GM12878 (cell line): Measurements from ENCODE around the gene NUP205. TPM values are rescaled to one million over a fixed set of nuclear protein-coding genes. Genes with fewer than 3 reads are reported as not detected.

Experiments
- ATAC-seq: fragments of 200-7000 bp; cut with Tn5 transposase; 3 replicates; pipeline ENCODE4 v1.9.1; 2020; ENCODE audit warnings: mild to moderate bottlenecking, moderate library complexity
- BruUV-seq: library from RNA; stranded (reverse); fragments of 400-500 nt; replicated peaks from 2 replicates; lab custom pipeline; 2021; lab: Mats Ljungman, UMichigan
- CTCF ChIA-PET: fragments of 300-600 bp; sonication (Branson Sonifier 250); formaldehyde crosslinking; extraction: SDS; loops from one replicate; lab custom pipeline; 2021; ENCODE audit warnings: inconsistent platforms; lab: Yijun Ruan, JAX
- POLR2A ChIA-PET: fragments of 350-600 bp; formaldehyde crosslinking; extraction: SDS; loops from one replicate; lab custom pipeline; 2021; ENCODE audit warnings: inconsistent platforms; lab: Charles Lee
- RAD21 ChIA-PET: fragments of 300-600 bp; sonication (Branson Sonifier 250); formaldehyde crosslinking; loops from one replicate; lab custom pipeline; 2023; ENCODE audit warnings: antibody characterized with exemption; ENCODE audit not compliant: unreplicated experiment; lab: Charles Lee
- SMC1A ChIA-PET: fragments of 300-600 bp; sonication (Branson Sonifier 250); formaldehyde crosslinking; loops from one replicate; lab custom pipeline; 2023; ENCODE audit not compliant: unreplicated experiment, uncharacterized antibody; lab: Charles Lee
- DNase-seq: peaks from one replicate; pipeline ENCODE4 v3.0.0-alpha.2; 2011; ENCODE audit warnings: low read depth, low spot score
- FAIRE-seq: peaks from 3 replicates; lab custom pipeline; 2011; peaks lifted over from hg19 to GRCh38; lab: Jason Lieb, UNC
- H2AFZ ChIP-seq: 2 replicates; pipeline ENCODE4 v1.6.0; 2011; ENCODE audit warnings: low read depth, low read length, control low read depth; ENCODE audit not compliant: control insufficient read depth
- H3K27ac ChIP-seq: 2 replicates; pipeline ENCODE4 v1.5.1; 2011; ENCODE audit warnings: control low read depth; ENCODE audit not compliant: control insufficient read depth, insufficient read depth
- H3K27me3 ChIP-seq, 2 experiments: replicated peaks in 1 of 2; 2 replicates each; pipeline versions ENCODE4 v1.6.0 to v1.6.1; 2011; ENCODE audit warnings: low read length in 1 of 2; ENCODE audit not compliant: control insufficient read depth in 2 of 2, insufficient read depth in 2 of 2
- H3K36me3 ChIP-seq, 2 experiments: 2 replicates each; pipeline ENCODE4 v1.5.1; 2011; ENCODE audit warnings: low read length in 1 of 2; ENCODE audit not compliant: control insufficient read depth in 2 of 2, insufficient read depth in 2 of 2
- H3K4me1 ChIP-seq: 2 replicates; pipeline ENCODE4 v1.6.1; 2011; ENCODE audit warnings: mild to moderate bottlenecking, low read length, moderate library complexity, mixed read lengths; ENCODE audit not compliant: control insufficient read depth, insufficient read depth
- H3K4me2 ChIP-seq: 2 replicates; pipeline ENCODE4 v1.6.0; 2011; ENCODE audit warnings: control low read depth; ENCODE audit not compliant: control insufficient read depth, insufficient read depth
- H3K4me3 ChIP-seq: fragments of 200-600 bp; sonication (generic); 2 replicates; pipeline ENCODE4 v1.5.1; 2016
- H3K79me2 ChIP-seq: 2 replicates; pipeline ENCODE4 v1.6.0; 2011; ENCODE audit warnings: low read length; ENCODE audit not compliant: control insufficient read depth, insufficient read depth
- H3K9ac ChIP-seq: 2 replicates; pipeline ENCODE4 v1.8.0; 2011; ENCODE audit warnings: low read length, control low read depth, mixed read lengths; ENCODE audit not compliant: control insufficient read depth, insufficient read depth
- H3K9me3 ChIP-seq: replicated peaks from 3 replicates; pipeline ENCODE4 v1.5.1; 2011; ENCODE audit warnings: mild to moderate bottlenecking, low read length; ENCODE audit not compliant: control insufficient read depth, insufficient read depth
- H4K20me1 ChIP-seq: 2 replicates; pipeline ENCODE4 v1.6.0; 2011; ENCODE audit not compliant: control insufficient read depth, insufficient read depth
- EZH2 ChIP-seq: IDR thresholded peaks from 2 replicates; pipeline ENCODE4 v1.6.1; 2012; ENCODE audit warnings: low read depth, mild to moderate bottlenecking, control low read depth, inconsistent platforms, low read length, borderline replicate concordance; ENCODE audit not compliant: control insufficient read depth
- MEF2A ChIP-seq: IDR thresholded peaks from 2 replicates; pipeline ENCODE4 v1.6.1; 2011; ENCODE audit warnings: low read depth, mild to moderate bottlenecking, low read length, moderate library complexity; ENCODE audit not compliant: insufficient read depth
- NBN ChIP-seq: fragments of 450-650 bp; IDR thresholded peaks from 2 replicates; pipeline ENCODE4 v1.6.1; 2016
- REST ChIP-seq: IDR thresholded peaks from 2 replicates; pipeline ENCODE4 v1.6.1; 2012; ENCODE audit warnings: mild to moderate bottlenecking, low read depth, low read length
- SIN3A ChIP-seq: IDR thresholded peaks from 2 replicates; pipeline ENCODE4 v1.6.1; 2012; ENCODE audit warnings: low read depth, low read length, improper control_type of control experiment
- SMARCA5 ChIP-seq: fragments of 450-650 bp; IDR thresholded peaks from 2 replicates; pipeline ENCODE4 v1.6.1; 2017; ENCODE audit warnings: mild to moderate bottlenecking
- SMC3 ChIP-seq: IDR thresholded peaks from 2 replicates; pipeline ENCODE4 v1.6.1; 2011; ENCODE audit warnings: low read length, improper control_type of control experiment, borderline replicate concordance
- SP1 ChIP-seq: IDR thresholded peaks from one replicate; pipeline ENCODE4 v1.6.1; 2011; ENCODE audit warnings: low read depth, low read length
- ZNF24 ChIP-seq: fragments of 450-650 bp; IDR thresholded peaks from 2 replicates; pipeline ENCODE4 v1.6.1; 2017; ENCODE audit warnings: antibody characterized with exemption, mild to moderate bottlenecking
- ZNF687 ChIP-seq: fragments of 450-650 bp; IDR thresholded peaks from 2 replicates; pipeline ENCODE4 v1.6.1; 2017; ENCODE audit warnings: mild to moderate bottlenecking, moderate library complexity
- WGBS: methylation state at CpG from one replicate; pipeline ENCODE4 v1.1.6; 2016; ENCODE audit warnings: low lambda C conversion rate; ENCODE audit not compliant: insufficient replicate concordance, insufficient coverage; ENCODE audit errors: missing lambda C conversion rate; 5-methylcytosine and 5-hydroxymethylcytosine counted together
- in situ Hi-C: fragments of 300-500 bp; cut with MboI; formaldehyde crosslinking; loops from 9 replicates; pipeline ENCODE4 v1.14.3; 2018; ENCODE audit warnings: mixed read lengths
- intact Hi-C: fragments of 100-400 bp; cut with micrococcal nuclease; formaldehyde crosslinking; loops from one replicate; pipeline ENCODE4 v1.14.2; 2022; ENCODE audit not compliant: unreplicated experiment
- polyA plus RNA-seq, 11 experiments: library from polyadenylated mRNA; depleted of rRNA in 4 of 11; unstranded in 6 of 11; stranded (reverse) in 5 of 11; fragments of >200 nt; fragmentation: Nextera tagmentation in 4 of 11; fragmentation: Illumina TruSeq in 1 of 11; extraction: Ambion mirVana in 4 of 11; extraction: Trizol in 1 of 11; gene quantifications; 1 replicate in 1 of 11; 2 replicates in 10 of 11; pipeline versions ENCODE4 v1.2.1 to v1.2.3, GENCODE V29; 2011 to 2016; ENCODE audit warnings: inconsistent platforms in 2 of 11, missing spikeins in 2 of 11, low read depth in 1 of 11
- total RNA-seq, 4 experiments: library from RNA; depleted of rRNA in 3 of 4; stranded (reverse); fragments of >200 nt in 3 of 4; fragmentation: Illumina TruSeq in 1 of 4; extraction: Trizol in 1 of 4; gene quantifications; 2 replicates each; pipeline versions ENCODE4 v1.2.1 to v1.2.3, GENCODE V29; 2013 to 2021
- TF ChIP-seq, protein P1 (sequence below): fragments of 450-650 bp; IDR thresholded peaks from 2 replicates; pipeline ENCODE4 v1.6.1; 2018; ENCODE audit warnings: mild to moderate bottlenecking, low read depth, moderate library complexity; ENCODE audit not compliant: partially characterized antibody
- TF ChIP-seq, protein P2 (sequence below): fragments of 450-650 bp; IDR thresholded peaks from 2 replicates; pipeline ENCODE4 v1.6.1; 2017; ENCODE audit warnings: borderline replicate concordance

The NUP205 gene
- total and polyA plus RNA-seq, 10 of the 15 experiments (the other 5 are each of a cell fraction or from before 2014, with no cell fraction given): 41.4 to 110 (median 85.9) TPM

DNA sequence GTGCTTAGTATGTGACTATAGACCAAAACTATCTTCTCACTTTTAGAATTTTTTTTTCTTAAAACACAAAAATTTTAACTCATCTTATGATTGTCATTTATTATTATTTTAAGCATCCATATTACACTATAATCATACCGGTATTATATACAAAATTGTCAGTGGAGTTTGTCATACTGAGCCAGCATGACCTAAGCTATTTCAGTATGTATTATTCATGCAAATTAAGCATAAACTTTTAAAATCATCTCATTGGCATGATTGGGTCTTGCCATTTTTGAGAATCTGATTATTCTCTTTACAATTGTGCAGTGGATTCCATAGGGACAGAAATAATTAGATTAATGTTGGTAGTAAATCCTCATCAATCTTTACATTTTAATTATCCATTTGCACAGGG is 58.4 kb downstream of the NUP205 start (continued):
- TF ChIP-seq ZNF687: no peak
- no peak for TF ChIP-seq MEF2A
- no peak for TF ChIP-seq NBN

- ChIA-PET CTCF (no interaction called here), SMC1A (no interaction called here), RAD21 (no interaction called here), POLR2A (no interaction called here)
- DNase-seq (no peak), ATAC-seq (no peak), FAIRE-seq (no peak)
- no peak overlapping the region for H3K4me3 ChIP-seq
- no peak overlapping the region for H3K9ac ChIP-seq
- no peaks in the 10 kb centered on the region for H3K79me2 ChIP-seq
- intact Hi-C loops: loop anchor here (2.0 to 5.0 kb wide), 2 partner anchors 17 to 35 kb away; no protein-coding TSS in a partner anchor
- no TSS peak for BruUV-seq
- no peaks in the 10 kb centered on the region for H4K20me1 ChIP-seq
- H2AFZ ChIP-seq: no peak overlapping the region
- H3K4me2 ChIP-seq: no peak overlapping the region
- H3K27me3 ChIP-seq: no peaks in the 10 kb centered on the region
- H3K27ac ChIP-seq: no peak overlapping the region
- peaks cover 3 to 13% of the 10 kb centered on the region in 2 experiments for H3K36me3 ChIP-seq
- H3K9me3 ChIP-seq: no peaks in the 10 kb centered on the region
- WGBS: 97% methylated on average over 2 of the region's 2 CpGs
- H3K4me1 ChIP-seq: no peaks in the 10 kb centered on the region
- in situ Hi-C loops: no loop called here
- TF ChIP-seq ZNF24 (no peak), REST (no peak), SP1 (no peak), SIN3A (no peak), SMC3 (no peak), SMARCA5 (no peak), EZH2 (no peak)
- TF ChIP-seq, protein P1, sequence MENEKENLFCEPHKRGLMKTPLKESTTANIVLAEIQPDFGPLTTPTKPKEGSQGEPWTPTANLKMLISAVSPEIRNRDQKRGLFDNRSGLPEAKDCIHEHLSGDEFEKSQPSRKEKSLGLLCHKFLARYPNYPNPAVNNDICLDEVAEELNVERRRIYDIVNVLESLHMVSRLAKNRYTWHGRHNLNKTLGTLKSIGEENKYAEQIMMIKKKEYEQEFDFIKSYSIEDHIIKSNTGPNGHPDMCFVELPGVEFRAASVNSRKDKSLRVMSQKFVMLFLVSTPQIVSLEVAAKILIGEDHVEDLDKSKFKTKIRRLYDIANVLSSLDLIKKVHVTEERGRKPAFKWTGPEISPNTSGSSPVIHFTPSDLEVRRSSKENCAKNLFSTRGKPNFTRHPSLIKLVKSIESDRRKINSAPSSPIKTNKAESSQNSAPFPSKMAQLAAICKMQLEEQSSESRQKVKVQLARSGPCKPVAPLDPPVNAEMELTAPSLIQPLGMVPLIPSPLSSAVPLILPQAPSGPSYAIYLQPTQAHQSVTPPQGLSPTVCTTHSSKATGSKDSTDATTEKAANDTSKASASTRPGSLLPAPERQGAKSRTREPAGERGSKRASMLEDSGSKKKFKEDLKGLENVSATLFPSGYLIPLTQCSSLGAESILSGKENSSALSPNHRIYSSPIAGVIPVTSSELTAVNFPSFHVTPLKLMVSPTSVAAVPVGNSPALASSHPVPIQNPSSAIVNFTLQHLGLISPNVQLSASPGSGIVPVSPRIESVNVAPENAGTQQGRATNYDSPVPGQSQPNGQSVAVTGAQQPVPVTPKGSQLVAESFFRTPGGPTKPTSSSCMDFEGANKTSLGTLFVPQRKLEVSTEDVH: no peak
- TF ChIP-seq, protein P2, sequence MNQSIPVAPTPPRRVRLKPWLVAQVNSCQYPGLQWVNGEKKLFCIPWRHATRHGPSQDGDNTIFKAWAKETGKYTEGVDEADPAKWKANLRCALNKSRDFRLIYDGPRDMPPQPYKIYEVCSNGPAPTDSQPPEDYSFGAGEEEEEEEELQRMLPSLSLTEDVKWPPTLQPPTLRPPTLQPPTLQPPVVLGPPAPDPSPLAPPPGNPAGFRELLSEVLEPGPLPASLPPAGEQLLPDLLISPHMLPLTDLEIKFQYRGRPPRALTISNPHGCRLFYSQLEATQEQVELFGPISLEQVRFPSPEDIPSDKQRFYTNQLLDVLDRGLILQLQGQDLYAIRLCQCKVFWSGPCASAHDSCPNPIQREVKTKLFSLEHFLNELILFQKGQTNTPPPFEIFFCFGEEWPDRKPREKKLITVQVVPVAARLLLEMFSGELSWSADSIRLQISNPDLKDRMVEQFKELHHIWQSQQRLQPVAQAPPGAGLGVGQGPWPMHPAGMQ: no peak
Observed at GRCh38 chr7:135617781-135618180, 60.1 kb downstream of the NUP205 start.
